Astrocyte (in vitro differentiated cells and primary cell): Measurements from ENCODE around the gene RHO.

Experiments used
- EZH2 ChIP-seq: IDR thresholded peaks from 2 replicates; pipeline ENCODE4 v1.6.1; 2012; ENCODE audit warnings: mild to moderate bottlenecking, low read length, inconsistent platforms; ENCODE audit not compliant: insufficient read depth
- TF ChIP-seq, protein P1 (sequence below): IDR thresholded peaks from 2 replicates; pipeline ENCODE4 v1.5.1; 2011; ENCODE audit warnings: low read depth, mild to moderate bottlenecking, inconsistent platforms, low read length, moderate library complexity; ENCODE audit not compliant: insufficient read depth

DNA sequence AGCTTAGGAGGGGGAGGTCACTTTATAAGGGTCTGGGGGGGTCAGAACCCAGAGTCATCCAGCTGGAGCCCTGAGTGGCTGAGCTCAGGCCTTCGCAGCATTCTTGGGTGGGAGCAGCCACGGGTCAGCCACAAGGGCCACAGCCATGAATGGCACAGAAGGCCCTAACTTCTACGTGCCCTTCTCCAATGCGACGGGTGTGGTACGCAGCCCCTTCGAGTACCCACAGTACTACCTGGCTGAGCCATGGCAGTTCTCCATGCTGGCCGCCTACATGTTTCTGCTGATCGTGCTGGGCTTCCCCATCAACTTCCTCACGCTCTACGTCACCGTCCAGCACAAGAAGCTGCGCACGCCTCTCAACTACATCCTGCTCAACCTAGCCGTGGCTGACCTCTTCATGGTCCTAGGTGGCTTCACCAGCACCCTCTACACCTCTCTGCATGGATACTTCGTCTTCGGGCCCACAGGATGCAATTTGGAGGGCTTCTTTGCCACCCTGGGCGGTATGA, at the start of gene RHO:
- TF ChIP-seq, protein P1, sequence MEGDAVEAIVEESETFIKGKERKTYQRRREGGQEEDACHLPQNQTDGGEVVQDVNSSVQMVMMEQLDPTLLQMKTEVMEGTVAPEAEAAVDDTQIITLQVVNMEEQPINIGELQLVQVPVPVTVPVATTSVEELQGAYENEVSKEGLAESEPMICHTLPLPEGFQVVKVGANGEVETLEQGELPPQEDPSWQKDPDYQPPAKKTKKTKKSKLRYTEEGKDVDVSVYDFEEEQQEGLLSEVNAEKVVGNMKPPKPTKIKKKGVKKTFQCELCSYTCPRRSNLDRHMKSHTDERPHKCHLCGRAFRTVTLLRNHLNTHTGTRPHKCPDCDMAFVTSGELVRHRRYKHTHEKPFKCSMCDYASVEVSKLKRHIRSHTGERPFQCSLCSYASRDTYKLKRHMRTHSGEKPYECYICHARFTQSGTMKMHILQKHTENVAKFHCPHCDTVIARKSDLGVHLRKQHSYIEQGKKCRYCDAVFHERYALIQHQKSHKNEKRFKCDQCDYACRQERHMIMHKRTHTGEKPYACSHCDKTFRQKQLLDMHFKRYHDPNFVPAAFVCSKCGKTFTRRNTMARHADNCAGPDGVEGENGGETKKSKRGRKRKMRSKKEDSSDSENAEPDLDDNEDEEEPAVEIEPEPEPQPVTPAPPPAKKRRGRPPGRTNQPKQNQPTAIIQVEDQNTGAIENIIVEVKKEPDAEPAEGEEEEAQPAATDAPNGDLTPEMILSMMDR, result no peak
- TF ChIP-seq EZH2, result no peak
